Tongue (tissue), 2 donors: ENCODE data around the gene ISLR. TPM values are rescaled to one million over a fixed set of nuclear protein-coding genes. Genes with fewer than 3 reads are reported as not detected.
"Not testable (repeated sequence)": the region's sequence is repeated elsewhere in the genome, so short reads cannot be mapped to it uniquely, and the experiment has no call there.

Experiments used
- DNase-seq: peaks from one replicate; pipeline ENCODE4 v3.0.0-alpha.2; 2015
- total RNA-seq: library from RNA; depleted of rRNA; stranded (reverse); fragments of >200 nt; gene quantifications from one replicate; pipeline ENCODE4 v1.2.3, GENCODE V29; 2014

ISLR gene
- total RNA-seq, 1 donor from 2014 or later: 119 TPM

- no peak for DNase-seq
Observed at GRCh38 chr15:74136814-74137536, 36.5 kb upstream of the ISLR start.

DNA sequence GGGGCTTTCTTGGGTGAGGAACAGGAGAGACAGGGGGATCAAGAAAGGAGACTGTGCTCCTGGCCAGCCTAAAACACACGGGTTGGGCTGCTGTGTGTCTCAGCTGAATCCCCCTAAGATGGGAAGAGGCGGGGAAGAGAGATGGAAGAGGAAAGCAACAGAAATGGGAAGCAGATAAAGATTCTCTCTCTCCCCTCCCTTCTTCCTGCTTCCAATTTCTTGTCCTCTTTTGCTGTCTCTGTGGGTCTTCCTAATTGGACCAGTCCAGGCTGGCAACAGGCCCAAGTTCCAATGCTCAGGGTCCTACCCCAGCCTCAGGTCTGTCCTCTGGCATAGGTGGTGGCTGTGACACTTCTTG lies 36.0 kb upstream of the ISLR start:
- peak; percentile 52 for DNase-seq

DNA sequence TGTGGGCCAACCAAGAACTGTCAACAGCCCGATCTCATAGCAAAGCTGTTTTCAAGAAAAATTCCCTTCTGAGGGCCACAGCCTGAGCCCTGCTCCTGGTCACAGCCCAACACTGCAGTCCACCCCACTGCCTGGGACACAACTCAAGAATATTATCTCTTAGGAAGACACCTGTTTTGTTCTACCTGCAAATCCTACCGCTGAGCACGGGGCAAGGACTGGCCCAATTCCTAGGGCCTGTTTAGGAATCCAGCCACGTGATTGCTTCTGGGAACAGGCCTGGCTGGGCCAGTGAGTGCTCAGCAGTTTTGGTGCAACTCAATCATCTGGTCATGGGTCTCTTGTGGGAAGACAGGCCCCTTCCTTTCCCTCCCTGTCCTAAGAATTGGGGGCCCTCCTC lies 34.9 kb upstream of the ISLR start:
- DNase-seq: no peak

DNA sequence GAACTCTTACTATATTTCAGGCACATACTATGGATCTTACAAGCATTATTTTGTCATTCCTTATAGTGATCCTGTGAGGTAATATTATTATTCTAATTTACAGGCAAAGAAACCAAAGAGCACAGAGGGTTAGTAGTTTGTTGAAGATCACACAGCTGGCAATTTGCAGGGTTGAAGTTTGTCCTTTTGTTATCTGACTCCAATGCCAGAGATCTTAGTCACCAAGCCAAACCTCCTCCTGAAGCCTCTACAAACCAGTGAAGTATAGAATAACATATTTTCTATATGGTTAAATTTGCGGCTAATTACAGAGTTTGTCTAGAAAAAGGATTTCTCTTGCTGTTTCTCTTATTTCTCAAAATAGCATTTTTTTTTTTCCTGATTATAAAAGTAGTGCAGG lies 31.9 kb upstream of the ISLR start:
- no peak for DNase-seq

DNA sequence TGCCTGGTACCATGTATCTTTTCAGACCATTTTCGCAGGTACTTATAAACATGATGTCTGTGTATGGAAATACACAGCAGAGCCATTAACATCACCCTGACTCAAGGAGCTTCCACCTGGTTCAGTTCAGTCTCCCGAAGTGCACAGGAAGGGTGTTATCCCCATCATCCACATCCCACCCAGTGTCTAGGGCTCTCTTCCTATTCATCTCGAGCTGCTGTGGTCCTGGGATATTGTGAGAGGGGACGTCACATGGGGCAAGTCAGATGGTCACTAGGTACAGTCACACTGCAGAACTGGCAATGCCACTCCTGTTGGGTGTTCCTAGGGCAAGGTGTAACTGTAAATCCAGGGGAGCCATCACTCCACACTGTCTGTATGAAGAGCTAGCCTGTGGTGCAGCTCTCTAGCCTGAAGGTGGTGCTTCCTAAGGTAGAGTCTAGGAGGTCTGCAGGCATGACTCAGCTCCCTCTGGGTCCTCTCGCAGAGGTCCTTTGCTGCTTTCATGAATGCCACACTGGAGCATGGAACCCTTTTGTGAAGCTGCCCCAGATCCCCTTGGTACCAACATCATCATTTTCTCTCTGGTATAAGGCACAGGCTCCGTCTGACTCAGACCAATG lies 29.2 kb upstream of the ISLR start:
- no peak for DNase-seq

- no peak for DNase-seq
Observed at GRCh38 chr15:74146277-74146800, 27.2 kb upstream of the ISLR start.

- no peak for DNase-seq
Observed at GRCh38 chr15:74147051-74147450, 26.5 kb upstream of the ISLR start.

DNA sequence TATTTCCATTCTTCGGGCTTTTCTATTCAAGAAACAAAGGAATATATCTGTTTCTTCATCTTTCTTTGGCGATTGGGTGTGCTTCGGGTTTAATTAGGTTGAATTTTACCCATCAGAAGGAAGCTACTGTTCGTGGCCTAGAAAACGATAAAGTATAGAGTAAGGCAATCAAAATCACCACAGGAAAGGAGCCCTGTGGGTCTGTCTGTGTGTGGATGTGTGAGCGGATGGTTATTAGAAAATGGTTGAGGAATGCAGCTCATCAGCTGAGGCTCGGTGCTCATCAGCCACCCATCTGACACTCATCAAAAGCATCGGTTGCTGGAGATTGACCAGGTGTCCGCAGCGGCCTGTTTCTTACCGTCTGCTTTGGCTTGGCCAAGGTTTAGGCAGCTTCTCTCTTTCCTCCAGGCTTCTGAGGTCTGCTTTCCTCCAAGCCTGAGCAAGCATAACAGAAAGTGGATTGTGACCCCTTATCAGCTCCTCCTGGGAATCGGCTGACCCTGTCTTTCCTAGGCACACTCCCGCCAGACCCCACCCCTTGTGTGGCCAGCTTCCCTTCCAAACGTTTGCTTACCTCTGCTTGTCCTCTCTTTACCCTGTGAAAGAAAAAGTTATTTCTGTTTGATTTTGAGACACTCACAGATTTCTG lies 17.6 kb upstream of the ISLR start:
- peak; percentile 17 for DNase-seq

- DNase-seq: peak; percentile 84
Observed at GRCh38 chr15:74156678-74157411, 16.7 kb upstream of the ISLR start.

GRCh38 chr15:74157868-74158827 lies 15.4 kb upstream of the ISLR start:
- DNase-seq: no peak

DNA sequence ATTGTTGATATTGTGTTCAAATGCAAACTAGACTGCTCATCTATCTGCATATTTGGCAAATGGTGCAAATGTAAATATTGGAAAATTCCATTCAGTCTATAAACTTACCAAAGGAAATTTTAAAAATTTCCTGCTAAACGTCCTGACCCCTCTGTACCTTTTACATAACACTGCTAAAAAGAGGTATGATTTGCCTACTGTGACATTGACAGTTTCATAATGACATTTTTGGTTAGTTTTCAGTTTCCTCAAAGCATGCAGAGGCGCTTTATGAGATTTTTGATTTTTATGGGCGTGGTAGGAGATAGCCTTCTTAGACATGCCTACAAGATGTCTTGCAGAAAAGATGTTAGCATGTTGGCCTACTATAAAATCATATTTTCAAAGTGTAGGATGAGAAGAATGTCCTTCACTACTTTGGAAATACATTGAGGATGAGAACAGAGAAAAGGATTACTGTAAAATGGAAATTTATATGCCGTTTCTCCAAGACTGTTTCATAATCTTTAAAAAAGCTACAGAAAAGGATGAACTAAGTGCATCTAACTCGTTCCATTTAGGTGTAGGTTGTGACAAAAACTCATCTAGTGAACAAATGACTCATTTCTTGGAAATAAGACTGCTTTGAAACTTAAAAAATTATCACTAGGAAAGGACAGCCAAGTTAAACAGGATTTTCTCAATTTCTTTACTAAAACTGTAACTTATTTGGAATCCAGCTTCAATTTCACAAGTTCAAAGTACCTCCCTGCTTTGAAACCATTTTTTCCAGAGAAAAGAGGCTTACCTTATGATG lies 14.5 kb upstream of the ISLR start:
- no peak for DNase-seq

- no peak for DNase-seq
Observed at GRCh38 chr15:74159773-74160172, 13.7 kb upstream of the ISLR start.

DNA sequence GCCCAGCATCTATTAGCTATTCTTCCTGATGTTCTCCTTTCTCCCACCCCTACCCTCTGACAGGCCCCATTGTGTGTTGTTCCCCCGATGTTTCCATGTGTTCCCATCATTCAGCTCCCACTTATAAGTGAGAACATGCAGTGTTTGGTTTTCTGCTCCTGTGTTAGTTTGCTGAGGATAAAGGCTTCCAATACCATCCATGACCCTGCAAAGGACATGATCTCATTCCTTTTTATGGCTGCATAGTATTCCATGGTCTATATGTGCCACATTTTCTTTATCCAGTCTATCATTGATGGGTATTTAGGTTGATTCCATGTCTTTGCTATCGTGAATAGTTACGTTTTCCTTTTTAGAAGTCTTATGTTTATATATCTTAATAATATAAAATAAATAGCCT lies 13.1 kb upstream of the ISLR start:
- DNase-seq: not testable (repeated sequence)

DNA sequence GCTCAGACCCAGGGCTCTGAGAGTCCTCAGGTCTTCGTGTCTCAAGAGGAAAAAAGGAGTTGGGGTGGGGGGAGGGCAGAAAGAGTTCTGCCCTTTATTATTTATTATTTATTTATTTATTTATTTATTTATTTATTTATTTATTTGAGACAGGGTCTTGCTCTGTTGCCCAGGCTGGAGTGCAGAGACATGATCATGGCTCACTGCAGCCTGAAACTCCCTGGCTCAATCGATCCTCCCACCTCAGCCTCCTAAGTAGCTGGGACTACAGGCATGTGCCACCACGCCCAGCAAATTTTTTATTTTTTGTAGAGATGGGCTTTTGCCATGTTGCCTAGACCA lies 11.3 kb upstream of the ISLR start:
- not testable (repeated sequence) for DNase-seq

- DNase-seq: no peak
Observed at GRCh38 chr15:74165461-74165860, 8.0 kb upstream of the ISLR start.

- DNase-seq: no peak
Observed at GRCh38 chr15:74167891-74168331, 5.6 kb upstream of the ISLR start.

GRCh38 chr15:74168711-74169126 lies 4.8 kb upstream of the ISLR start:
- peak; percentile 70 for DNase-seq

GRCh38 chr15:74170071-74170844 lies 3.3 kb upstream of the ISLR start:
- DNase-seq: no peak

GRCh38 chr15:74170875-74171578 lies 2.5 kb upstream of the ISLR start:
- no peak for DNase-seq
